ENCODE results near the gene CSF1. TPM values are rescaled to one million over a fixed set of nuclear protein-coding genes. Genes with fewer than 3 reads are reported as not detected.

CSF1 gene
- total RNA-seq, 4 donors from 2014 or later: 9.7 to 41.9 (median 22.0) TPM

DNA sequence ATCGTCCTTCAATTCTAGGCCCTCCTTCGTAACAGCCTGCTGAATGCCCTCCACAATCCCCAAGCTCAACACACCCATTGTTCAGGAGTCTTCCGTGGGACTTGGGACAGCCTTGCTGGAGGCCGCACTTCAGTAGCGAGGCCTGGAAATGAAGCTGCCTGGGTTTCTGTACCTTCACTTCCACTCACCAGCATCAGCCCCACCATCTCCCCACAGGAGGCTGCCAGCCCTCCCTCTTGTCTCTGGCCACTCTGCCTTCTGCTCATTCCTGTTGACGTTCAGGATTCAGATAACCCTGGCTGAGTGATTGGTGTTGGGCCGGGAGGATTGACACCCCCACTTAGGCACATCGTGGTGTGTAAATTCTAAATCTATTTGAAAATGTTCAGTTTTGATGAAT lies 23.4 kb upstream of the CSF1 start:
- TF ChIP-seq POLR2A (IDR thresholded peaks at IDR 0.05): no peak
- TF ChIP-seq, protein P1, sequence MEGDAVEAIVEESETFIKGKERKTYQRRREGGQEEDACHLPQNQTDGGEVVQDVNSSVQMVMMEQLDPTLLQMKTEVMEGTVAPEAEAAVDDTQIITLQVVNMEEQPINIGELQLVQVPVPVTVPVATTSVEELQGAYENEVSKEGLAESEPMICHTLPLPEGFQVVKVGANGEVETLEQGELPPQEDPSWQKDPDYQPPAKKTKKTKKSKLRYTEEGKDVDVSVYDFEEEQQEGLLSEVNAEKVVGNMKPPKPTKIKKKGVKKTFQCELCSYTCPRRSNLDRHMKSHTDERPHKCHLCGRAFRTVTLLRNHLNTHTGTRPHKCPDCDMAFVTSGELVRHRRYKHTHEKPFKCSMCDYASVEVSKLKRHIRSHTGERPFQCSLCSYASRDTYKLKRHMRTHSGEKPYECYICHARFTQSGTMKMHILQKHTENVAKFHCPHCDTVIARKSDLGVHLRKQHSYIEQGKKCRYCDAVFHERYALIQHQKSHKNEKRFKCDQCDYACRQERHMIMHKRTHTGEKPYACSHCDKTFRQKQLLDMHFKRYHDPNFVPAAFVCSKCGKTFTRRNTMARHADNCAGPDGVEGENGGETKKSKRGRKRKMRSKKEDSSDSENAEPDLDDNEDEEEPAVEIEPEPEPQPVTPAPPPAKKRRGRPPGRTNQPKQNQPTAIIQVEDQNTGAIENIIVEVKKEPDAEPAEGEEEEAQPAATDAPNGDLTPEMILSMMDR (IDR thresholded peaks at IDR 0.05): no peak
- DNase-seq (ENCODE audit: low spot score in 2 of 2): no peak
- no peak overlapping the region for H3K4me3 ChIP-seq (ENCODE audit: low read depth, poor library complexity, severe bottlenecking)
- intact Hi-C loops (cut with DNase I; ENCODE audit: low total_unique reads): no loop called here
- WGBS, 2 donors: 83 to 85% methylated on average over 8 of the region's 8 CpGs

DNA sequence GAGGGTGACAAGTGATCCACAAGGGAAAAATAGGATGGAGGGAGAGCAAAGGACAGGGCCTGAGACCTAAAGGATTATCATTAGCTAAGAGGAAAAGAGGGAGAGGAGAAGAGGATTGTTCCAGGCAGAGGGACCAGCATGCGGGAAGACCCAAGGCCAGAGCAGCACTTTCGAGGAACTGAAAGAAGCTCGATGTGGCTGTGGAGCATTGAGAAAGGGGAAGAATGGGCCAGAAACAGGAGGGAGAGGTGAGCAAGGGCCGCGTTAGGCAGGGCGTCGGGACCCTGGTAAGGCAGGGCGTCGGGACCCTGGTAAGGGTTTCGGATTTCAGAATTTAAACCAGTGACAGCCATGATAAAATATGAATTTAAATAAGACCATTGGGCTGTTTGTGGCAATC lies 22.8 kb upstream of the CSF1 start:
- TF ChIP-seq, protein P1 (IDR thresholded peaks at IDR 0.05): no peak
- no peak for TF ChIP-seq POLR2A (IDR thresholded peaks at IDR 0.05)
- intact Hi-C loops (cut with DNase I; ENCODE audit: low total_unique reads): no loop called here
- 87 to 94% methylated on average over 10 of the region's 10 CpGs for WGBS, 2 donors
- DNase-seq (ENCODE audit: low spot score in 2 of 2): no peak
- H3K4me3 ChIP-seq (ENCODE audit: low read depth, poor library complexity, severe bottlenecking): no peak overlapping the region

DNA sequence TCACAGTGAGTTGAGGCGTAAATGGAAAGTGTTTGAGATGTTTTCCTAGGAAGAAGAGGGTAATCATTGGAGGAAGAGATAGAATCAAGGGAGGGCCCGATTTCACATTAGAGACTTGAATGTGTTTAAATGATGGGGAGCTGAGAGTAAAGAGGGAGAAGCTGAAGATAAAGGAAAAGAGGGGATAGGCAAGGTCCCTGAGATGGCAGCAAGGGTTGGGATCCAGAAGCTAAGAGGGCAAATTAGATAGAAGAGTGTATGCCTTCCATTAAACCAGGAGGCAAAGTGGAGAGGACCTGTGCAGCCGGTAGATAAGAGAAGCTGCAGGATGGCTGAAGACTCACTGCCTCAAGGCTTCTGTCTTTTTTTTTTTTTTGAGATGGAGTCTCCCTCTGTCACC lies 21.6 kb upstream of the CSF1 start:
- 94 to 96% methylated on average over 3 of the region's 3 CpGs for WGBS, 2 donors
- TF ChIP-seq, protein P1 (IDR thresholded peaks at IDR 0.05): no peak
- TF ChIP-seq POLR2A (IDR thresholded peaks at IDR 0.05): no peak
- no peak for DNase-seq (ENCODE audit: low spot score in 2 of 2)
- H3K4me3 ChIP-seq (ENCODE audit: low read depth, poor library complexity, severe bottlenecking): no peak overlapping the region
- intact Hi-C loops (cut with DNase I; ENCODE audit: low total_unique reads): no loop called here

DNA sequence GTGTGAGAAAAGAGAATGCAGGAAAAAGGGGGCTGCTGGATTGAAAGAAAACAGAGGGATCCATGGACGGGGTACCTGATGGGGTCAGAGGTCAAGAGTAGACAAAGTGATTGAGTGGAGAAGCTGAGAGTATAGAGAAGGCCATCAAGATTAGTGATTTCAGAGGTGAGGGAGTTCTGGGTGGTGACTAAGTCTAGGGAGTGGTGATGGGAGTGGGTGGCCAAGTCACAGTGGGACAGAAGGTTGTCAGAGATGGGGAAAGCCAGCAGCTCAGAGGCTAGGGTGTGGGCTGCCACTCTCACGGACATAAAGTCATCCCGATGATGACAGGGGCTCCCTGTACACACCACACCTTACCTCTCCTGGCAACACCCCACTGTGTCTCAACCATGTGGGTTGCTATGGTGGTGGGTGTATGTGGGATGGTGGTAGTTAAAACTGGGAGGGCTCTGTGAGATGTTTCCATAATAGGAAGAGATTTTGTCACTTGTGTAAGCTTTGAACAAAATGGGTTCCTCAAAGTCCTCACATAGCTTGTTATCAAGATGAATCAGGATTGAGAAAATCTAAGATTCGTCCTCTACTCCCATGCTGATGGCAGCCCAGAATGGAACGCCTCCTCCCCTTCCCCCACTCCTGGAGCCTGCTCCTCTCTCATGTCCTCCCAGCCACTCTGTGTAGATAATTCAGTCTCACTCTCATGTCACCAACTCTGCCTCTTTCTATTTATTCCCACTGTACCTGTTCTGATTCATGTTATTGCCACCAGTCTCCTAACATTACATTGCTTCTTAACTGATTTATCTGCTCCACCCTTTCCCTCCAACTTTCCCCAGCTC lies 20.3 kb upstream of the CSF1 start:
- intact Hi-C loops (cut with DNase I; ENCODE audit: low total_unique reads): no loop called here
- TF ChIP-seq POLR2A (IDR thresholded peaks at IDR 0.05): no peak
- TF ChIP-seq, protein P1 (IDR thresholded peaks at IDR 0.05): no peak
- H3K4me3 ChIP-seq (ENCODE audit: low read depth, poor library complexity, severe bottlenecking): no peak overlapping the region
- WGBS, 2 donors: 84 to 85% methylated on average over 5 of the region's 5 CpGs
- DNase-seq (ENCODE audit: low spot score in 2 of 2): no peak

DNA sequence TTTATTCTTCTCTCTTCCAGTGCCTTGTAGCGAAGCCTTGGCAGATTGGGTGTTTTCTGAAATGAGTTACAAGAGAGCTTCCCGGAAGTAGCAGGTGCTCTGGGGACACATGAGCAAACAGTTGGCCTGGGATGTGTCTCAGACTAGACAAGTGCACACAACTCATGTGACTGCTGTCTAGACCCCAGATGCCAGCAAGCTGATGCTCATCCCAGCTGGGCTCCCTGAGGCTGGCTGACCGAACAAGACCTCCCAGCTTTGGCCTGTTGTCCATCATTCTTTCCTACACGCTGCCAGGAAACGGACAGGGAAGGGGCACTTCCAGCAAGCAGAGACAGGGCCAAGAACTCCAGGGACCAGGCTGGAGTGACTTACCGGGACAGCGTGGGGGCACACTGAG lies 18.7 kb upstream of the CSF1 start:
- WGBS, 2 donors: 46 to 62% methylated on average over 7 of the region's 7 CpGs
- no peak overlapping the region for H3K4me3 ChIP-seq (ENCODE audit: low read depth, poor library complexity, severe bottlenecking)
- TF ChIP-seq, protein P1 (IDR thresholded peaks at IDR 0.05): no peak
- TF ChIP-seq POLR2A (IDR thresholded peaks at IDR 0.05): no peak
- DNase-seq (ENCODE audit: low spot score in 2 of 2): no peak
- intact Hi-C loops (cut with DNase I; ENCODE audit: low total_unique reads): no loop called here
